Heart right ventricle (tissue), 16 donors: ENCODE results near the gene SUPT4H1. TPM values are rescaled to one million over a fixed set of nuclear protein-coding genes. Genes with fewer than 3 reads are reported as not detected.

Experiments
- ATAC-seq, 8 donors: fragments of 200-7000 bp; cut with Tn5 transposase; one replicate each; pipeline ENCODE4 v1.9.1; 2020; ENCODE audit warnings: mild to moderate bottlenecking in 8 of 8, moderate library complexity in 8 of 8, moderate number of reproducible peaks in 1 of 8
- DNase-seq, 2 donors: peaks; one replicate each; pipeline ENCODE4 v3.0.0-alpha.2; 2020
- H3K27ac ChIP-seq, 10 donors: fragments of 200-600 bp; sonication (generic) in 2 of 10; one replicate each; pipeline versions ENCODE4 v1.5.0 to v1.8.0; 2020 to 2022; ENCODE audit warnings: mild to moderate bottlenecking in 3 of 10
- H3K27me3 ChIP-seq, 7 donors: fragments of 200-600 bp; one replicate each; pipeline ENCODE4 v1.8.0; 2021 to 2022; ENCODE audit warnings: mild to moderate bottlenecking in 2 of 7
- H3K36me3 ChIP-seq, 9 donors: fragments of 200-600 bp; sonication (generic) in 1 of 9; one replicate each; pipeline versions ENCODE4 v1.5.0 to v1.8.0; 2020 to 2022; ENCODE audit warnings: mild to moderate bottlenecking in 2 of 9
- H3K4me1 ChIP-seq, 9 donors: fragments of 200-600 bp; sonication (generic) in 1 of 9; one replicate each; pipeline versions ENCODE4 v1.5.0 to v1.8.0; 2020 to 2022; ENCODE audit warnings: mild to moderate bottlenecking in 4 of 9
- H3K4me3 ChIP-seq, 10 donors: fragments of 200-600 bp; sonication (generic) in 2 of 10; one replicate each; pipeline versions ENCODE4 v1.5.0 to v1.8.0; 2020 to 2022; ENCODE audit warnings: mild to moderate bottlenecking in 7 of 10, moderate library complexity in 2 of 10
- H3K9me3 ChIP-seq, 11 donors: fragments of 200-600 bp in 10 of 11; sonication (generic) in 2 of 11; one replicate each; pipeline versions ENCODE4 v1.5.0 to v1.8.0; 2013 to 2022; ENCODE audit warnings: mild to moderate bottlenecking in 2 of 11, control low read depth in 1 of 11, moderate library complexity in 1 of 11
- WGBS, 2 donors: extraction: QIAGEN DNeasy Blood & Tissue Kit; methylation state at CpG; one replicate each; pipeline ENCODE4 v1.1.7; 2013; ENCODE audit warnings: inconsistent platforms in 1 of 2; 5-methylcytosine and 5-hydroxymethylcytosine counted together
- intact Hi-C, 10 donors: fragments of 100-400 bp; cut with DNase I; formaldehyde crosslinking; loops; one replicate each; pipeline versions ENCODE4 v1.11.1 to v1.14.2; 2022
- polyA plus RNA-seq, 2 donors: library from polyadenylated mRNA; stranded (reverse); fragments of 200-250 nt; gene quantifications; one replicate each; pipeline ENCODE4 v1.2.3, GENCODE V29; 2013
- total RNA-seq, 10 donors: library from RNA; stranded (reverse); fragmentation: NEBNext Ultra II Directional in 3 of 10; extraction: Animal tissue kit (Norgen Biotek cat#: 25700) in 3 of 10; gene quantifications; one replicate each; pipeline versions ENCODE4 v1.2.1 to v1.2.4, GENCODE V29; 2021 to 2023
- TF ChIP-seq, protein P1 (sequence below), 9 donors: fragments of 200-600 bp; sonication (generic) in 2 of 9; IDR thresholded peaks; one replicate each; pipeline versions ENCODE4 v1.5.0 to v1.8.0; 2021 to 2022; ENCODE audit warnings: antibody characterized with exemption in 9 of 9, mild to moderate bottlenecking in 5 of 9, moderate library complexity in 1 of 9
- donor health status: Arrhythmogenic right ventricular cardiomyopathy.
- donor health status: ischemic (EF 13 %, LVEDD 7.1; RV severe dilation, severe dysfunction).
- donor health status: healthy with polysubstance abuse.
- donor health status: DM: no; HTN: yes; CAD: no.
- donor health status: DM: no; HTN: no; CAD: no.
- donor health status: ischemic (EF 25% LVEDD 6.9; RV normal size, moderate dysfunction).
- donor health status: ischemic (EF 25% LVEDD 5.7; RV mildly dilated, moderate dysfunction).
- donor health status: healthy.
- donor health status: DM: yes; HTN: yes; CAD: no.
- donor health status: Ischemic cardiomyopathy.
- donor health status: ischemic (EF 35%, LVEDD 5.7; RV mildly dilated, moderate dysfunction).
- donor health status: nonischemic (EF 11% LVEDD 7.7; RV severe dilation, severe dysfunction).
- donor health status: DM: yes; HTN: yes; CAD: no.
- donor health status: PGD.
- donor health status: ischemic (EF 29% LVEDD 5.4; RV normal size, mild dysfunction).
- donor health status: nonischemic (EF 23%, LVEDD 6.1; RV moderate dilation, normal function).

Gene SUPT4H1
- total and polyA plus RNA-seq, 12 donors = 38.0 to 95.0 (median 59.8) TPM

DNA sequence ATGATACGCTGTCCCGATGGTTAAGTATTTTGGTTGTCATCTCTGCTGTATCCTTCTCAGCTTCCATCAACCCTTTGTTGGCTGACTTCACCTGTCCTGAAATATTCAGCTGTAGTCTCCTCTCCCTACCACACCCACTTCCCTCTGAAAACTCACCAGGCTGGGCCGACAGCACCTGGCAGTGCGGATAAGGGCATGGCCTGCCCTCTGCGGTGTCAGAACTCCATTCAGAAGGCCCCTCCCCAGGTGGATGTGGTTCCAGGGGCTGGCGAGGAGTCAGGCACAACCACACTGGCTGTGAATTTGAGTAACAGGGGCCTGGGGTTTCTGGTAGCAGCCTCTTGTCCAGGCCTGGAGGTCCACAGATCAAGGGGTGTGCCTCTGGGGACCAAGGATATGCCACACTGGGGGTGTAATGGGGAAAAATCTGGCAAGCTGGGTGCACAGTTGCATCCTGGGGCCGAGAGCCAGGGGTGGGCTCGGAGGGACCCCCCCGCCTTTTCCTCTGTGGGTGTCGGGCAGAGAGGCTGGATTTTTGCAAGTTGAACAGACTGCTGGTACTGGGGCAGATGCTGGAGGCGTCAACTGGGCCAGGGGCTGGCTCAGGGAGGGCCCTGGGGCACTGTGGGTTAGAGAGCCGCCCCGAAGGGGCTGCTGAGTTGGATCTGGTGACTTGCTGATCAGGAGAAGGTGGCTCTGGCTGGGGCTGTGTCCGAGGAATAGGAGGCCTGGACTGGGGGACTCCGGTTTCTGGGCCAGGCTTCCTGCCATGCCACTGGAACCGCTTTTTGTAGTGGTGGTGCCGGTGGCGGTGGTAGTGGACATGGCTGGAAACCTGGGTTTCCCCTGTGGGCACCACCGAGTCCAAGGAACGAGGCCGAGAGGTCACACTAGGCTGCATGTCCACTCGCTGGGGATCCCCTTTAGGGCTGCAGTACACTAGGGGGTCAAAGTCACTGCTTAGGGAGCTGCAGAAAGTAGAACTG lies 5.6 kb upstream of the SUPT4H1 start:
- ATAC-seq (no peak), DNase-seq (no peak)
- intact Hi-C loops = loop anchor here in 2 of 10 donors (10.0 kb wide), 2 partner anchors 157 to 277 kb away; partner anchors contain the start of gene MTMR4 (in 1 of the 2)
- WGBS, 2 donors = 88 to 92% methylated on average over 22 of the region's 22 CpGs
- Histone ChIP-seq H3K36me3 (no peaks in the 10 kb centered on the region), H3K4me3 (no peak overlapping the region), H3K9me3 (no peaks in the 10 kb centered on the region), H3K27ac (no peak overlapping the region), H3K4me1 (peaks cover 0 to 12% (median 8%) of the 10 kb centered on the region in 9 donors), H3K27me3 (no peaks in the 10 kb centered on the region)
- TF ChIP-seq, protein P1, sequence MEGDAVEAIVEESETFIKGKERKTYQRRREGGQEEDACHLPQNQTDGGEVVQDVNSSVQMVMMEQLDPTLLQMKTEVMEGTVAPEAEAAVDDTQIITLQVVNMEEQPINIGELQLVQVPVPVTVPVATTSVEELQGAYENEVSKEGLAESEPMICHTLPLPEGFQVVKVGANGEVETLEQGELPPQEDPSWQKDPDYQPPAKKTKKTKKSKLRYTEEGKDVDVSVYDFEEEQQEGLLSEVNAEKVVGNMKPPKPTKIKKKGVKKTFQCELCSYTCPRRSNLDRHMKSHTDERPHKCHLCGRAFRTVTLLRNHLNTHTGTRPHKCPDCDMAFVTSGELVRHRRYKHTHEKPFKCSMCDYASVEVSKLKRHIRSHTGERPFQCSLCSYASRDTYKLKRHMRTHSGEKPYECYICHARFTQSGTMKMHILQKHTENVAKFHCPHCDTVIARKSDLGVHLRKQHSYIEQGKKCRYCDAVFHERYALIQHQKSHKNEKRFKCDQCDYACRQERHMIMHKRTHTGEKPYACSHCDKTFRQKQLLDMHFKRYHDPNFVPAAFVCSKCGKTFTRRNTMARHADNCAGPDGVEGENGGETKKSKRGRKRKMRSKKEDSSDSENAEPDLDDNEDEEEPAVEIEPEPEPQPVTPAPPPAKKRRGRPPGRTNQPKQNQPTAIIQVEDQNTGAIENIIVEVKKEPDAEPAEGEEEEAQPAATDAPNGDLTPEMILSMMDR (IDR thresholded peaks at IDR 0.05) = no peak

DNA sequence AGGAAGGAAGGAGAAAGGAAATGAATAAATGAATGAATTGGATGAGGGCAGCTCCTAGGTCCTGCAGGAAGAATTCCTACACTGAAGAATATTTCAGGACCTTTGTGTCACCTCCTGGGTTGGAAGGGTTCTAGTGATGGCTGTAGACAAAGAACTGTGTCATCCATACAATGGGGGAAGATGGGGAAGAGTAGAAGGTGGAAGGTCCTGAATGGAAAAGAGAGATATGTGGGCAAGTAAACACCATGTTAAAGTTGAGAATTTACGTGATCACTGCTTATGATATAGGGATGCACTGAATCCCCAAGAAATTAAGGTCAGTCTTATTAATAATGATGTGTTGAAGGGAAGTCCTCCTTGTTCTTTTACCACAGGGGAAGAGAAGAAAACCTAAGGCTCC lies 4.2 kb upstream of the SUPT4H1 start:
- no peak for DNase-seq
- H3K9me3 ChIP-seq = no peaks in the 10 kb centered on the region
- TF ChIP-seq, protein P1 (IDR thresholded peaks at IDR 0.05) = no peak
- no peak overlapping the region for H3K4me3 ChIP-seq
- intact Hi-C loops = loop anchor here in 2 of 10 donors (10.0 kb wide), 2 partner anchors 159 to 279 kb away; partner anchors contain the start of gene MTMR4 (in 1 of the 2)
- peaks cover 0 to 15% (median 11%) of the 10 kb centered on the region in 9 donors for H3K4me1 ChIP-seq
- no peak for ATAC-seq
- no peaks in the 10 kb centered on the region for H3K36me3 ChIP-seq
- 79 to 90% methylated on average over 1 of the region's 1 CpG for WGBS, 2 donors
- no peaks in the 10 kb centered on the region for H3K27me3 ChIP-seq
- H3K27ac ChIP-seq = no peak overlapping the region

DNA sequence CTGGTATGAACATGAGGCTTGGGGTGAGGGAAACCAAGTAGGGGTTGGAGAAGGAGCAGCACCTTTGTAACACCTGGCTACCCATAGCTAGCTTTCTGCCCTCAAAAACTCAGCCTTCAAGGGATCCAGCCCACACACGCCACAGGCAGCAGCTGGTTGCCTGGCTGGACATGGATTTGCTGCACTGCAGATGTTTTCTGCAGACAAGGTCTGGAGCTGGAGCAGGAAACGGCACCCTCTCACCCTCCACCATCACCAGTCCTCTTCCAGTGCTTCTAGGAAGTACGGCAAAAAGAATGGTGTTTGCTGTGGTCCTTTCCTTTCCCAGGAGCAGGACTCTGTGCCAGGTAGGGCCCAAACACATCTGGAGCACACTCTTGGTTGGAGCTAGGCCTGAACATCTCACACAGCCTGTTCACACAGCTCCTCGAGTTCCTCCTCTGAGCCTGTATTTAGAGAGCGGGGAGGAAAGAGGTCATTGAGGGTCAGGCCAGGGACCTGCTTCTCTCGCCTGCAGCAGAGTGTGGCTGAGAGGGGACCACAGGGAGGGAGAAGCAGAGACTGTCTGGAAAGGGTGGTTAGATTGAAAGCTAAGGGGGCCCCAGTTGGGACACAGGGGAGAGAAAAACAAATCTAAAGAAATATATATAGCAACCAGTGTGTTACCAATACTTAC lies 2.7 kb upstream of the SUPT4H1 start:
- intact Hi-C loops = loop anchor here in 4 of 10 donors (5.0 to 10.0 kb wide), 4 partner anchors 63 to 280 kb away; partner anchors contain the start of genes RNF43 (in 3 of the 4) and MTMR4 (in 1 of the 4)
- peaks cover 0 to 14% (median 6%) of the 10 kb centered on the region in 9 donors for H3K36me3 ChIP-seq
- no peaks in the 10 kb centered on the region for H3K27me3 ChIP-seq
- WGBS, 2 donors = 64 to 69% methylated on average over 6 of the region's 6 CpGs
- no peak overlapping the region for H3K4me3 ChIP-seq
- no peak overlapping the region for H3K27ac ChIP-seq
- ATAC-seq (no peak), DNase-seq (no peak)
- TF ChIP-seq, protein P1 (IDR thresholded peaks at IDR 0.05) = no peak
- H3K9me3 ChIP-seq = no peaks in the 10 kb centered on the region
- peaks cover 0 to 27% (median 17%) of the 10 kb centered on the region in 9 donors for H3K4me1 ChIP-seq

DNA sequence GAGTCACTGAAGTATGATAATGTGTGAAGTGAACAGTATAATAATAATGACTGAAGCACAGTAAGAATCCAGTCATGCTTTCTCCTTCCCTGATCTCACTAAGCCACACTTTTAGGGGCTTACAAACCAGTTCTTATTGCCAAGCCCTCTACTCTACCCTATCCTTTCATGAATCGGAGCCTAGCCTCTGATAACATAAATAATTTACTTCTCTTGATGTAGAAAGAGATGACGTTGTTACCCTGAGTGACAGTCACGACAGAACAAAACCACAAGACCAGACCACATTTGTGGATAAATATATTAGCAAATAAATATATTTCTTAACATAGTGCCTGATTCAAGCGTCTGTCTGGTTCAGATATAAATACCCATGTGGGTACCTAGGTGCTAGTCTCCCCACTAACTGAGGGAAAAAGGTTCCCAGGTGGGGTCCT lies 1.4 kb upstream of the SUPT4H1 start:
- Histone ChIP-seq H3K4me3 (peak overlapping the region in 7 of 10 donors; percentile 74 to 96 (median 83)), H3K36me3 (peaks cover 0 to 27% (median 19%) of the 10 kb centered on the region in 9 donors), H3K9me3 (no peaks in the 10 kb centered on the region), H3K4me1 (peaks cover 0 to 32% (median 17%) of the 10 kb centered on the region in 9 donors), H3K27ac (peak overlapping the region in 9 of 10 donors; percentile 90 to 98 (median 95)), H3K27me3 (no peaks in the 10 kb centered on the region)
- intact Hi-C loops = loop anchor here in 5 of 10 donors (2.0 to 10.0 kb wide), 5 partner anchors 63 to 281 kb away; partner anchors contain the start of genes RNF43 (in 4 of the 5) and MTMR4 (in 1 of the 5)
- DNase-seq (no peak), ATAC-seq (no peak)
- WGBS, 2 donors = 74 to 75% methylated on average over 4 of the region's 4 CpGs
- TF ChIP-seq, protein P1 (IDR thresholded peaks at IDR 0.05) = no peak
